ENCODE data around the gene SSTR5. TPM values are rescaled to one million over a fixed set of nuclear protein-coding genes. Genes with fewer than 3 reads are reported as not detected.

SSTR5 gene
- total RNA-seq, 1 donor from 2014 or later: not detected

- Mint-ChIP-seq H3K27ac (no peak overlapping the region), H3K9me3 (no peaks in the 10 kb centered on the region), H3K4me1 (no peaks in the 10 kb centered on the region), H3K36me3 (ENCODE audit: low read depth) (no peaks in the 10 kb centered on the region), H3K27me3 (peaks cover 4% of the 10 kb centered on the region), H3K4me3 (no peak overlapping the region)
- POLR2A ChIA-PET: no interaction called here
- DNase-seq (no peak), ATAC-seq (ENCODE audit: low read depth) (no peak)
- no peak for TF ChIP-seq CTCF (IDR thresholded peaks at IDR 0.05)
- CTCF ChIA-PET: no interaction called here
- intact Hi-C loops (cut with micrococcal nuclease): no loop called here
Observed at GRCh38 chr16:1031666-1032065, 40.9 kb upstream of the SSTR5 start.

GRCh38 chr16:1032607-1033006 is 39.9 kb upstream of the SSTR5 start:
- H3K4me1 Mint-ChIP-seq: no peaks in the 10 kb centered on the region
- no peaks in the 10 kb centered on the region for H3K36me3 Mint-ChIP-seq (ENCODE audit: low read depth)
- POLR2A ChIA-PET: no interaction called here
- intact Hi-C loops (cut with micrococcal nuclease): no loop called here
- no peak overlapping the region for H3K4me3 Mint-ChIP-seq
- CTCF ChIA-PET: no interaction called here
- no peak for ATAC-seq (ENCODE audit: low read depth)
- H3K27ac Mint-ChIP-seq: no peak overlapping the region
- no peak for TF ChIP-seq CTCF (IDR thresholded peaks at IDR 0.05)
- no peak for DNase-seq
- H3K9me3 Mint-ChIP-seq: no peaks in the 10 kb centered on the region
- H3K27me3 Mint-ChIP-seq: peaks cover 4% of the 10 kb centered on the region

GRCh38 chr16:1033128-1033679 is 39.3 kb upstream of the SSTR5 start:
- POLR2A ChIA-PET: no interaction called here
- CTCF ChIA-PET: no interaction called here
- intact Hi-C loops (cut with micrococcal nuclease): no loop called here

GRCh38 chr16:1034230-1035065 is 38.1 kb upstream of the SSTR5 start:
- TF ChIP-seq CTCF (IDR thresholded peaks at IDR 0.05): no peak
- Mint-ChIP-seq H3K4me1 (no peaks in the 10 kb centered on the region), H3K36me3 (ENCODE audit: low read depth) (no peaks in the 10 kb centered on the region), H3K27me3 (peaks cover 2% of the 10 kb centered on the region), H3K9me3 (no peaks in the 10 kb centered on the region), H3K27ac (no peak overlapping the region), H3K4me3 (no peak overlapping the region)
- POLR2A ChIA-PET: no interaction called here
- ATAC-seq (ENCODE audit: low read depth) (no peak), DNase-seq (no peak)
- intact Hi-C loops (cut with micrococcal nuclease): no loop called here
- CTCF ChIA-PET: no interaction called here

More at GRCh38 chr16:1033128-1033679, 39.3 kb upstream of the SSTR5 start:
- DNase-seq (no peak), ATAC-seq (ENCODE audit: low read depth) (no peak)
- no peaks in the 10 kb centered on the region for H3K36me3 Mint-ChIP-seq (ENCODE audit: low read depth)
- peaks cover 4% of the 10 kb centered on the region for H3K27me3 Mint-ChIP-seq
- no peak overlapping the region for H3K4me3 Mint-ChIP-seq
- no peak overlapping the region for H3K27ac Mint-ChIP-seq
- no peaks in the 10 kb centered on the region for H3K4me1 Mint-ChIP-seq
- H3K9me3 Mint-ChIP-seq: no peaks in the 10 kb centered on the region
- TF ChIP-seq CTCF (IDR thresholded peaks at IDR 0.05): no peak

GRCh38 chr16:1035066-1035415 is 37.5 kb upstream of the SSTR5 start:
- no peak overlapping the region for H3K4me3 Mint-ChIP-seq
- POLR2A ChIA-PET: no interaction called here
- H3K36me3 Mint-ChIP-seq (ENCODE audit: low read depth): no peaks in the 10 kb centered on the region

More at GRCh38 chr16:1035066-1035415, 37.5 kb upstream of the SSTR5 start:
- H3K27ac Mint-ChIP-seq: no peak overlapping the region
- no peak for TF ChIP-seq CTCF (IDR thresholded peaks at IDR 0.05)
- DNase-seq (no peak), ATAC-seq (ENCODE audit: low read depth) (no peak)
- CTCF ChIA-PET: no interaction called here
- H3K27me3 Mint-ChIP-seq: no peaks in the 10 kb centered on the region
- no peaks in the 10 kb centered on the region for H3K9me3 Mint-ChIP-seq
- intact Hi-C loops (cut with micrococcal nuclease): no loop called here
- H3K4me1 Mint-ChIP-seq: no peaks in the 10 kb centered on the region
